ENCODE data around the gene MUS81. TPM values are rescaled to one million over a fixed set of nuclear protein-coding genes. Genes with fewer than 3 reads are reported as not detected.
"Not testable (repeated sequence)": the region's sequence is repeated elsewhere in the genome, so short reads cannot be mapped to it uniquely, and the experiment has no call there.

Gene MUS81
- total RNA-seq, 2 experiments from 2014 or later = 102 to 130 TPM

- CTCF ChIA-PET (ENCODE audit: unreplicated experiment); BruUV-seq (replicated peaks); H3K9me3 ChIP-seq (ENCODE audit: low read length); H3K9me2 ChIP-seq (ENCODE audit: insufficient read depth, low read length); H2AFZ ChIP-seq (ENCODE audit: low read length); H4K20me1 ChIP-seq (ENCODE audit: insufficient read depth, low read length); H3K36me3 ChIP-seq (ENCODE audit: insufficient read depth, low read length): not testable (repeated sequence)
- intact Hi-C loops (cut with micrococcal nuclease; ENCODE audit: unreplicated experiment) = loop anchor here (5.0 kb wide), 2 partner anchors 110 to 160 kb away; partner anchors contain the start of genes BANF1, EIF1AD and SF3B2
- peak; percentile 38; the same call in 1 of the 2 replicates for TF ChIP-seq CTCF (conservative IDR thresholded peaks at IDR 0.05; ENCODE audit: low read length)
- Histone ChIP-seq H3K4me1 (ENCODE audit: insufficient read depth, low read length, poor library complexity, severe bottlenecking) (peaks cover 49% of the 10 kb centered on the region), H3K27ac (ENCODE audit: low read depth, low read length, poor library complexity, severe bottlenecking) (peak overlapping the region; percentile 86), H3K4me2 (ENCODE audit: low read length) (peak overlapping the region; percentile 97), H3K79me2 (ENCODE audit: insufficient read depth, low read depth, low read length) (peaks cover 34% of the 10 kb centered on the region), H3K4me3 (ENCODE audit: low read depth, low read length, poor library complexity, severe bottlenecking) (peak overlapping the region; percentile 93)
- POLR2A ChIA-PET = interaction anchor here (0.8 to 1.5 kb wide), 2 partner anchors 9 to 160 kb away, joined by 3 read pairs; partner anchors contain the start of gene SF3B2
- peak; percentile 59 for DNase-seq (ENCODE audit: low spot score)
Observed at GRCh38 chr11:65892137-65892540, 31.9 kb downstream of the MUS81 start.

GRCh38 chr11:65892661-65893317 is 32.6 kb downstream of the MUS81 start:
- H3K36me3 ChIP-seq (ENCODE audit: insufficient read depth, low read length) = peaks cover 5% of the 10 kb centered on the region; the same call in 1 of the 2 replicates
- H3K9me3 ChIP-seq (ENCODE audit: low read length) = no peaks in the 10 kb centered on the region
- H3K79me2 ChIP-seq (ENCODE audit: insufficient read depth, low read depth, low read length) = peaks cover 27% of the 10 kb centered on the region
- H4K20me1 ChIP-seq (ENCODE audit: insufficient read depth, low read length) = peaks cover 5% of the 10 kb centered on the region; the same call in 1 of the 2 replicates
- no peak overlapping the region for H2AFZ ChIP-seq (ENCODE audit: low read length)
- CTCF ChIA-PET (ENCODE audit: unreplicated experiment) = no interaction called here
- intact Hi-C loops (cut with micrococcal nuclease; ENCODE audit: unreplicated experiment) = loop anchor here (5.0 kb wide), 2 partner anchors 110 to 160 kb away; partner anchors contain the start of genes BANF1, EIF1AD and SF3B2
- POLR2A ChIA-PET = interaction anchor here (0.6 to 0.7 kb wide), 3 partner anchors 9 to 1236 kb away, joined by 3 to 4 read pairs (median 3); no protein-coding TSS in a partner anchor
- TF ChIP-seq EZH2phosphoT487 (IDR thresholded peaks at IDR 0.05; ENCODE audit: borderline replicate concordance, low read depth, low read length) (no peak), CTCF (conservative IDR thresholded peaks at IDR 0.05; ENCODE audit: low read length) (no peak)
- peak overlapping the region; percentile 97 for H3K4me2 ChIP-seq (ENCODE audit: low read length)
- H3K27ac ChIP-seq (ENCODE audit: low read depth, low read length, poor library complexity, severe bottlenecking) = peak overlapping the region; percentile 86
- DNase-seq (ENCODE audit: low spot score) = no peak
- H3K9me2 ChIP-seq (ENCODE audit: insufficient read depth, low read length) = no peaks in the 10 kb centered on the region
- no TSS peak for BruUV-seq (replicated peaks)
- H3K4me1 ChIP-seq (ENCODE audit: insufficient read depth, low read length, poor library complexity, severe bottlenecking) = peaks cover 42% of the 10 kb centered on the region
- H3K4me3 ChIP-seq (ENCODE audit: low read depth, low read length, poor library complexity, severe bottlenecking) = peak overlapping the region; percentile 93
